ENCODE data around the gene SPRED1. TPM values are rescaled to one million over a fixed set of nuclear protein-coding genes. Genes with fewer than 3 reads are reported as not detected.

Gene SPRED1
- total RNA-seq, 4 donors from 2014 or later, result 3.7 to 7.2 (median 5.3) TPM

- TF ChIP-seq CTCF (IDR thresholded peaks at IDR 0.05 in 4 of 5, conservative IDR thresholded peaks at IDR 0.05 in 1 of 5) (no peak), POLR2A (IDR thresholded peaks at IDR 0.05) (no peak)
- no peaks in the 10 kb centered on the region for H3K4me1 ChIP-seq
- intact Hi-C loops (cut with DNase I; ENCODE audit: low total_unique reads) (no loop called here), in situ Hi-C loops (cut with MboI; ENCODE audit: low sequenced_read_pairs in 4 of 4) (no loop called here)
- H3K9me3 ChIP-seq, result no peaks in the 10 kb centered on the region
- DNase-seq (no peak), ATAC-seq (no peak)
- no peak overlapping the region for H3K27ac ChIP-seq
- no peaks in the 10 kb centered on the region for H3K36me3 ChIP-seq
- H3K4me3 ChIP-seq, result no peak overlapping the region
- H3K27me3 ChIP-seq, result no peaks in the 10 kb centered on the region
Observed at GRCh38 chr15:38220606-38221273, 31.9 kb upstream of the SPRED1 start.

GRCh38 chr15:38224486-38224885, 28.1 kb upstream of the SPRED1 start:
- Histone ChIP-seq H3K4me1 (no peaks in the 10 kb centered on the region), H3K27ac (no peak overlapping the region), H3K36me3 (no peaks in the 10 kb centered on the region), H3K9me3 (no peaks in the 10 kb centered on the region), H3K4me3 (no peak overlapping the region), H3K27me3 (no peaks in the 10 kb centered on the region)
- in situ Hi-C loops (cut with MboI; ENCODE audit: low sequenced_read_pairs in 4 of 4) (no loop called here), intact Hi-C loops (cut with DNase I; ENCODE audit: low total_unique reads) (no loop called here)
- DNase-seq (no peak), ATAC-seq (no peak)
- TF ChIP-seq CTCF (IDR thresholded peaks at IDR 0.05 in 4 of 5, conservative IDR thresholded peaks at IDR 0.05 in 1 of 5), result no peak
- TF ChIP-seq POLR2A (IDR thresholded peaks at IDR 0.05), result no peak

- TF ChIP-seq CTCF (IDR thresholded peaks at IDR 0.05 in 4 of 5, conservative IDR thresholded peaks at IDR 0.05 in 1 of 5) (no peak), POLR2A (IDR thresholded peaks at IDR 0.05) (no peak)
- no peaks in the 10 kb centered on the region for H3K9me3 ChIP-seq
- no peaks in the 10 kb centered on the region for H3K4me1 ChIP-seq
- ATAC-seq (no peak), DNase-seq (no peak)
- H3K4me3 ChIP-seq, result no peak overlapping the region
- in situ Hi-C loops (cut with MboI; ENCODE audit: low sequenced_read_pairs in 4 of 4) (no loop called here), intact Hi-C loops (cut with DNase I; ENCODE audit: low total_unique reads) (no loop called here)
- H3K36me3 ChIP-seq, result no peaks in the 10 kb centered on the region
- H3K27me3 ChIP-seq, result no peaks in the 10 kb centered on the region
- H3K27ac ChIP-seq, result no peak overlapping the region
Observed at GRCh38 chr15:38225381-38225780, 27.3 kb upstream of the SPRED1 start.

GRCh38 chr15:38226608-38227266, 25.9 kb upstream of the SPRED1 start:
- ATAC-seq (no peak), DNase-seq (peak in 1 of 2 donors; percentile 14)
- no peaks in the 10 kb centered on the region for H3K36me3 ChIP-seq
- intact Hi-C loops (cut with DNase I; ENCODE audit: low total_unique reads) (no loop called here), in situ Hi-C loops (cut with MboI; ENCODE audit: low sequenced_read_pairs in 4 of 4) (no loop called here)
- no peak overlapping the region for H3K27ac ChIP-seq
- H3K27me3 ChIP-seq, result no peaks in the 10 kb centered on the region
- no peaks in the 10 kb centered on the region for H3K4me1 ChIP-seq
- H3K9me3 ChIP-seq, result no peaks in the 10 kb centered on the region
- no peak for TF ChIP-seq CTCF (IDR thresholded peaks at IDR 0.05 in 4 of 5, conservative IDR thresholded peaks at IDR 0.05 in 1 of 5)
- no peak for TF ChIP-seq POLR2A (IDR thresholded peaks at IDR 0.05)
- no peak overlapping the region for H3K4me3 ChIP-seq

Measured in gastrocnemius medialis (tissue), 4 donors.